Neural progenitor cell (in vitro differentiated cells): ENCODE data around the gene ERC2. TPM values are rescaled to one million over a fixed set of nuclear protein-coding genes. Genes with fewer than 3 reads are reported as not detected.

Source experiments
- DNase-seq: peaks from one replicate; pipeline ENCODE4 v3.0.0-alpha.2; 2016; ENCODE audit warnings: low spot score
- H2AFZ ChIP-seq: fragments of 200-600 bp; sonication (generic); replicated peaks from 2 replicates; pipeline ENCODE4 v1.6.1; 2016; ENCODE audit warnings: antibody characterized with exemption
- H3F3A ChIP-seq: fragments of 200-600 bp; sonication (generic); 2 replicates; pipeline ENCODE4 v1.6.1; 2016; ENCODE audit warnings: antibody characterized with exemption, low read depth
- H3K27ac ChIP-seq: fragments of 200-600 bp; sonication (generic); 2 replicates; pipeline ENCODE4 v1.5.1; 2016; ENCODE audit warnings: mild to moderate bottlenecking
- H3K27me3 ChIP-seq: fragments of 200-600 bp; sonication (generic); 2 replicates; pipeline ENCODE4 v1.6.1; 2016; ENCODE audit warnings: mild to moderate bottlenecking, moderate library complexity
- H3K36me3 ChIP-seq: fragments of 200-600 bp; sonication (generic); 2 replicates; pipeline ENCODE4 v1.5.1; 2016
- H3K4me1 ChIP-seq: fragments of 200-600 bp; sonication (generic); 2 replicates; pipeline ENCODE4 v1.6.1; 2016; ENCODE audit warnings: mixed run types
- H3K4me2 ChIP-seq: fragments of 200-600 bp; sonication (generic); 2 replicates; pipeline ENCODE4 v1.6.1; 2016
- H3K4me3 ChIP-seq: fragments of 200-600 bp; sonication (generic); 2 replicates; pipeline ENCODE4 v1.5.1; 2016
- H3K79me2 ChIP-seq: fragments of 200-600 bp; sonication (generic); 2 replicates; pipeline ENCODE4 v1.6.1; 2016; ENCODE audit warnings: low read depth
- H3K9ac ChIP-seq: fragments of 200-600 bp; sonication (generic); 2 replicates; pipeline ENCODE4 v1.6.1; 2016
- H3K9me3 ChIP-seq: fragments of 200-600 bp; sonication (generic); 2 replicates; pipeline ENCODE4 v1.5.1; 2016; ENCODE audit warnings: low read depth
- H4K20me1 ChIP-seq: fragments of 200-600 bp; sonication (generic); 2 replicates; pipeline ENCODE4 v1.6.1; 2016; ENCODE audit warnings: low read depth
- H3K27ac Mint-ChIP-seq: 3 replicates; pipeline ENCODE4 v1.8.0; 2021; ENCODE audit warnings: mixed read lengths
- H3K27me3 Mint-ChIP-seq: 2 replicates; pipeline ENCODE4 v1.8.0; 2022; ENCODE audit warnings: low read depth, mild to moderate bottlenecking, inconsistent platforms, moderate library complexity, mixed read lengths; ENCODE audit not compliant: insufficient read depth
- H3K36me3 Mint-ChIP-seq: 3 replicates; pipeline ENCODE4 v1.8.0; 2021; ENCODE audit warnings: mixed read lengths
- H3K4me1 Mint-ChIP-seq: 3 replicates; pipeline ENCODE4 v1.8.0; 2021; ENCODE audit warnings: mixed read lengths
- H3K4me3 Mint-ChIP-seq: 3 replicates; pipeline ENCODE4 v1.8.0; 2021; ENCODE audit warnings: mild to moderate bottlenecking, moderate library complexity, mixed read lengths
- H3K9me3 Mint-ChIP-seq: 3 replicates; pipeline ENCODE4 v1.8.0; 2020; ENCODE audit warnings: mixed read lengths
- CTCF ChIP-seq: fragments of 200-600 bp; sonication (generic); IDR thresholded peaks from 2 replicates; pipeline ENCODE4 v1.5.1; 2017; ENCODE audit warnings: antibody characterized with exemption, mild to moderate bottlenecking
- EZH2 ChIP-seq: fragments of 200-600 bp; sonication (generic); IDR thresholded peaks from 2 replicates; pipeline ENCODE4 v1.6.1; 2017; ENCODE audit warnings: antibody characterized with exemption, mild to moderate bottlenecking, moderate library complexity
- EZH2phosphoT487 ChIP-seq: fragments of 200-600 bp; sonication (generic); IDR thresholded peaks from 2 replicates; pipeline ENCODE4 v1.6.1; 2017; ENCODE audit warnings: antibody characterized with exemption
- total RNA-seq: library from RNA; depleted of rRNA; stranded (reverse); fragments of >200 nt; gene quantifications from 2 replicates; pipeline ENCODE4 v1.2.3, GENCODE V29; 2015; ENCODE audit warnings: low replicate concordance

ERC2 gene
- total RNA-seq, 1 donor from 2014 or later = 24.8 TPM

- Histone ChIP-seq H3K27ac (no peak overlapping the region), H3K9me3 (no peaks in the 10 kb centered on the region), H3K4me1 (no peaks in the 10 kb centered on the region), H4K20me1 (no peaks in the 10 kb centered on the region), H3F3A (no peaks in the 10 kb centered on the region), H3K79me2 (no peaks in the 10 kb centered on the region), H3K9ac (no peak overlapping the region), H3K27me3 (no peaks in the 10 kb centered on the region), H3K36me3 (no peaks in the 10 kb centered on the region), H3K4me3 (no peak overlapping the region), H2AFZ (no peak overlapping the region), H3K4me2 (no peak overlapping the region)
- no peak for DNase-seq
- H3K4me1 Mint-ChIP-seq = peaks cover 4% of the 10 kb centered on the region
- no peak overlapping the region for H3K4me3 Mint-ChIP-seq
- peaks cover 5% of the 10 kb centered on the region for H3K27me3 Mint-ChIP-seq
- no peaks in the 10 kb centered on the region for H3K9me3 Mint-ChIP-seq
- no peak for TF ChIP-seq EZH2phosphoT487
- no peak for TF ChIP-seq CTCF
- no peak for TF ChIP-seq EZH2
- no peak overlapping the region for H3K27ac Mint-ChIP-seq
- H3K36me3 Mint-ChIP-seq = peaks cover 2% of the 10 kb centered on the region
These were observed 521.6 kb downstream of the ERC2 start for GRCh38 chr3:55946574-55947160.

- no peak overlapping the region for H3K27ac Mint-ChIP-seq
These were observed 525.4 kb downstream of the ERC2 start for GRCh38 chr3:55942868-55943267.

GRCh38 chr3:55939287-55939686 lies 529.0 kb downstream of the ERC2 start:
- no peak overlapping the region for H3K9ac ChIP-seq
- no peak overlapping the region for H3K4me2 ChIP-seq
- H2AFZ ChIP-seq = no peak overlapping the region
- Mint-ChIP-seq H3K27me3 (peaks cover 2% of the 10 kb centered on the region), H3K4me3 (no peak overlapping the region), H3K36me3 (no peaks in the 10 kb centered on the region), H3K27ac (no peak overlapping the region), H3K4me1 (peaks cover 14% of the 10 kb centered on the region), H3K9me3 (no peaks in the 10 kb centered on the region)
- no peaks in the 10 kb centered on the region for H3F3A ChIP-seq
- no peaks in the 10 kb centered on the region for H3K79me2 ChIP-seq
- no peak overlapping the region for H3K27ac ChIP-seq
- no peak for DNase-seq
- TF ChIP-seq EZH2phosphoT487 = no peak
- no peak for TF ChIP-seq EZH2
- no peak for TF ChIP-seq CTCF
- no peaks in the 10 kb centered on the region for H3K27me3 ChIP-seq
- H3K4me3 ChIP-seq = no peak overlapping the region
- H3K36me3 ChIP-seq = no peaks in the 10 kb centered on the region
- H3K9me3 ChIP-seq = no peaks in the 10 kb centered on the region
- no peaks in the 10 kb centered on the region for H3K4me1 ChIP-seq
- no peaks in the 10 kb centered on the region for H4K20me1 ChIP-seq

More at GRCh38 chr3:55942868-55943267, 525.4 kb downstream of the ERC2 start:
- Mint-ChIP-seq H3K4me3 (no peak overlapping the region), H3K27me3 (peaks cover 2% of the 10 kb centered on the region), H3K4me1 (no peaks in the 10 kb centered on the region), H3K9me3 (no peaks in the 10 kb centered on the region), H3K36me3 (no peaks in the 10 kb centered on the region)
- Histone ChIP-seq H3K27ac (no peak overlapping the region), H3K4me3 (no peak overlapping the region), H3K79me2 (no peaks in the 10 kb centered on the region), H3K4me2 (no peak overlapping the region), H2AFZ (no peak overlapping the region), H3K9me3 (no peaks in the 10 kb centered on the region), H3K36me3 (no peaks in the 10 kb centered on the region), H3K9ac (no peak overlapping the region), H3K27me3 (no peaks in the 10 kb centered on the region), H4K20me1 (no peaks in the 10 kb centered on the region), H3F3A (no peaks in the 10 kb centered on the region), H3K4me1 (no peaks in the 10 kb centered on the region)
- no peak for TF ChIP-seq EZH2
- no peak for TF ChIP-seq EZH2phosphoT487
- no peak for TF ChIP-seq CTCF
- no peak for DNase-seq
